ENCODE data around the gene SGK1. TPM values are rescaled to one million over a fixed set of nuclear protein-coding genes. Genes with fewer than 3 reads are reported as not detected.

Gene SGK1
- total RNA-seq, 1 experiment from 2014 or later = 95.2 TPM

GRCh38 chr6:134316733-134317431 lies 1.0 kb downstream of the SGK1 start:
- no peak for DNase-seq
- BruUV-seq (replicated peaks) = no TSS peak
- no peak overlapping the region for H3K27ac ChIP-seq (ENCODE audit: low read length)
- H3F3A ChIP-seq (ENCODE audit: low read length, unreplicated experiment) = no peaks in the 10 kb centered on the region
- TF ChIP-seq EZH2phosphoT487 (IDR thresholded peaks at IDR 0.05; ENCODE audit: borderline replicate concordance, low read length) (no peak), CTCF (conservative IDR thresholded peaks at IDR 0.05; ENCODE audit: low read depth, low read length) (no peak), EZH2 (IDR thresholded peaks at IDR 0.05; ENCODE audit: low read length, unreplicated experiment) (no peak)
- H3K4me1 ChIP-seq (ENCODE audit: insufficient read depth, low read length) = 0 out of 2 replicates have a peak, but pooled peaks cover 6% of the 10 kb centered on the region
- no peaks in the 10 kb centered on the region for H3K9me3 ChIP-seq (ENCODE audit: low read length)
- no peaks in the 10 kb centered on the region for H3K9me2 ChIP-seq (replicated peaks; ENCODE audit: low read length)
- H3K9ac ChIP-seq (ENCODE audit: low read length) = no peak overlapping the region
- POLR2A ChIA-PET (ENCODE audit: unreplicated experiment) = no interaction called here
- no peak for ATAC-seq
- H3K36me3 ChIP-seq (ENCODE audit: low read depth, low read length) = no peaks in the 10 kb centered on the region
- peak overlapping the region; percentile 96 for H3K4me2 ChIP-seq (ENCODE audit: low read length)
- peak overlapping the region; percentile 89 for H2AFZ ChIP-seq (ENCODE audit: low read length)
- H3K79me2 ChIP-seq (ENCODE audit: low read length) = no peaks in the 10 kb centered on the region
- no peaks in the 10 kb centered on the region for H4K20me1 ChIP-seq (ENCODE audit: low read length)
- peak overlapping the region; percentile 75 for H3K4me3 ChIP-seq (ENCODE audit: low read length)
- CTCF ChIA-PET = interaction anchor here (0.6 kb wide), 1 partner anchor 193 kb away, joined by 3 read pairs; no protein-coding TSS in a partner anchor
- intact Hi-C loops (cut with micrococcal nuclease) = no loop called here
- no peaks in the 10 kb centered on the region for H3K27me3 ChIP-seq (ENCODE audit: low read length)

- no peaks in the 10 kb centered on the region for H3K9me2 ChIP-seq (replicated peaks; ENCODE audit: low read length)
- no peak for ATAC-seq
These were observed 1.9 kb downstream of the SGK1 start for GRCh38 chr6:134315974-134316441.

More at GRCh38 chr6:134315974-134316441, 1.9 kb downstream of the SGK1 start:
- no peaks in the 10 kb centered on the region for H4K20me1 ChIP-seq (ENCODE audit: low read length)
- H3K9me3 ChIP-seq (ENCODE audit: low read length) = no peaks in the 10 kb centered on the region
- H3K4me3 ChIP-seq (ENCODE audit: low read length) = no peak overlapping the region
- H3F3A ChIP-seq (ENCODE audit: low read length, unreplicated experiment) = no peaks in the 10 kb centered on the region
- ChIA-PET CTCF (no interaction called here), POLR2A (ENCODE audit: unreplicated experiment) (no interaction called here)
- no peaks in the 10 kb centered on the region for H3K79me2 ChIP-seq (ENCODE audit: low read length)
- intact Hi-C loops (cut with micrococcal nuclease) = no loop called here
- no peak overlapping the region for H3K27ac ChIP-seq (ENCODE audit: low read length)
- BruUV-seq (replicated peaks) = no TSS peak
- TF ChIP-seq EZH2 (IDR thresholded peaks at IDR 0.05; ENCODE audit: low read length, unreplicated experiment) (no peak), EZH2phosphoT487 (IDR thresholded peaks at IDR 0.05; ENCODE audit: borderline replicate concordance, low read length) (no peak), CTCF (conservative IDR thresholded peaks at IDR 0.05; ENCODE audit: low read depth, low read length) (no peak)
- 0 out of 2 replicates have a peak, but pooled peaks cover 6% of the 10 kb centered on the region for H3K4me1 ChIP-seq (ENCODE audit: insufficient read depth, low read length)
- H2AFZ ChIP-seq (ENCODE audit: low read length) = no peak overlapping the region
- no peak overlapping the region for H3K9ac ChIP-seq (ENCODE audit: low read length)
- no peak for DNase-seq
- H3K4me2 ChIP-seq (ENCODE audit: low read length) = no peak overlapping the region
- H3K36me3 ChIP-seq (ENCODE audit: low read depth, low read length) = no peaks in the 10 kb centered on the region
- H3K27me3 ChIP-seq (ENCODE audit: low read length) = no peaks in the 10 kb centered on the region
